ENCODE measurements around the gene ZNF408.

Gene ZNF408

DNA sequence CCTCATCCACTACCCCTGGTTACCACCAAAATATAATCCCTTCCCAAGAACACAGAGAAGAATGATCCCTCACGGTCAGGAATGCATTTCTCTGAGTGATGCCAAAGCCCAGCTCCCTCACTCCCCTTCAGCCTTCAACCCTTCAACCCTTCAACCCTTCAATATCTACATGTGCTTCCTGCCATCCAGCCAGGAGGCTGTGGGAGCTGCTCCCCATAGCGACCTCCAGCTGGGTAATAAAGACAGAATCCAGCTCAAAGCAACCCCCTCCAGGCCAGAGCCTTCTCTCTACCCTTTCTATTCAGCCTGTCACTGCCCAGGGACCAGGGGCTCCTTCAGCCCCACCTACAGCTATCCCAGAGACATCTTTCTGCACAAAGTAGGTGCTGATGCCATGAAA is 3.1 kb upstream of the ZNF408 start:
- TF ChIP-seq, protein P1, sequence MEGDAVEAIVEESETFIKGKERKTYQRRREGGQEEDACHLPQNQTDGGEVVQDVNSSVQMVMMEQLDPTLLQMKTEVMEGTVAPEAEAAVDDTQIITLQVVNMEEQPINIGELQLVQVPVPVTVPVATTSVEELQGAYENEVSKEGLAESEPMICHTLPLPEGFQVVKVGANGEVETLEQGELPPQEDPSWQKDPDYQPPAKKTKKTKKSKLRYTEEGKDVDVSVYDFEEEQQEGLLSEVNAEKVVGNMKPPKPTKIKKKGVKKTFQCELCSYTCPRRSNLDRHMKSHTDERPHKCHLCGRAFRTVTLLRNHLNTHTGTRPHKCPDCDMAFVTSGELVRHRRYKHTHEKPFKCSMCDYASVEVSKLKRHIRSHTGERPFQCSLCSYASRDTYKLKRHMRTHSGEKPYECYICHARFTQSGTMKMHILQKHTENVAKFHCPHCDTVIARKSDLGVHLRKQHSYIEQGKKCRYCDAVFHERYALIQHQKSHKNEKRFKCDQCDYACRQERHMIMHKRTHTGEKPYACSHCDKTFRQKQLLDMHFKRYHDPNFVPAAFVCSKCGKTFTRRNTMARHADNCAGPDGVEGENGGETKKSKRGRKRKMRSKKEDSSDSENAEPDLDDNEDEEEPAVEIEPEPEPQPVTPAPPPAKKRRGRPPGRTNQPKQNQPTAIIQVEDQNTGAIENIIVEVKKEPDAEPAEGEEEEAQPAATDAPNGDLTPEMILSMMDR (IDR thresholded peaks at IDR 0.05; ENCODE audit: insufficient read depth, low read length, poor library complexity, severe bottlenecking), result no peak
- TF ChIP-seq EZH2phosphoT487 (conservative IDR thresholded peaks at IDR 0.05; ENCODE audit: low read length), result no peak
- Histone ChIP-seq H3K4me2 (ENCODE audit: low read depth, low read length, poor library complexity, severe bottlenecking) (no peak overlapping the region), H4K20me1 (ENCODE audit: low read depth, low read length) (no peaks in the 10 kb centered on the region), H3K9ac (ENCODE audit: low read length) (no peak overlapping the region), H3K36me3 (ENCODE audit: low read length) (no peaks in the 10 kb centered on the region), H2AFZ (ENCODE audit: low read depth, low read length, severe bottlenecking) (no peak overlapping the region), H3K4me3 (ENCODE audit: insufficient read depth, low read length, poor library complexity, severe bottlenecking) (no peak overlapping the region), H3K9me2 (replicated peaks; ENCODE audit: insufficient read depth, low read length) (no peaks in the 10 kb centered on the region), H3K27me3 (ENCODE audit: low read length) (no peaks in the 10 kb centered on the region), H3K9me3 (ENCODE audit: insufficient read depth, low read length) (no peaks in the 10 kb centered on the region), H3K79me2 (ENCODE audit: insufficient read depth, low read length) (peaks cover 37% of the 10 kb centered on the region), H3K27ac (ENCODE audit: low read depth, low read length) (no peak overlapping the region), H3F3A (ENCODE audit: insufficient read depth) (no peaks in the 10 kb centered on the region)

DNA sequence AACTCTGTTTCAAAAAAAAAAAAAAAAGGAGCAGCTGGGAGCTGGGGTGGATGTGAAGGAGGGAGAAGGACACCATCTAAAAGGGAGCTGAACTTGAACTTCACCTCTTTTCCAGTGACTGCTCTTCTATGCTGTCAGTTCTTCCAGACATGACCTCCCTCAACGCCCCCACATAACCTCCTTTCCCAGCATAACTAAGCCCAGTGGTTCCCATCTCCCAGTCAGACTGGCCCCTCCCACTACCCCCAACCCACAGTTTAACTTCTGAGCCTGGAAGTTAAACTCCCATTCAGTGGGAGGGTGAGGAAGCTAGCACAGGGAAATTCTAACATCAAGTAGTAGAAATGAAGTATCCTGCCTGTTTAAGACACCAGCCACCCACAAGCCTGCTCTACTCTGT is 2.2 kb upstream of the ZNF408 start:
- Histone ChIP-seq H3K4me3 (ENCODE audit: insufficient read depth, low read length, poor library complexity, severe bottlenecking) (no peak overlapping the region), H3K9ac (ENCODE audit: low read length) (no peak overlapping the region), H3K36me3 (ENCODE audit: low read length) (no peaks in the 10 kb centered on the region), H3K9me3 (ENCODE audit: insufficient read depth, low read length) (no peaks in the 10 kb centered on the region), H3K9me2 (replicated peaks; ENCODE audit: insufficient read depth, low read length) (no peaks in the 10 kb centered on the region), H3K79me2 (ENCODE audit: insufficient read depth, low read length) (peaks cover 38% of the 10 kb centered on the region), H3F3A (ENCODE audit: insufficient read depth) (no peaks in the 10 kb centered on the region), H2AFZ (ENCODE audit: low read depth, low read length, severe bottlenecking) (no peak overlapping the region), H3K27ac (ENCODE audit: low read depth, low read length) (no peak overlapping the region), H4K20me1 (ENCODE audit: low read depth, low read length) (no peaks in the 10 kb centered on the region), H3K27me3 (ENCODE audit: low read length) (no peaks in the 10 kb centered on the region), H3K4me2 (ENCODE audit: low read depth, low read length, poor library complexity, severe bottlenecking) (peak overlapping the region; percentile 30)
- TF ChIP-seq EZH2phosphoT487 (conservative IDR thresholded peaks at IDR 0.05; ENCODE audit: low read length), result no peak
- TF ChIP-seq, protein P1 (IDR thresholded peaks at IDR 0.05; ENCODE audit: insufficient read depth, low read length, poor library complexity, severe bottlenecking), result no peak

GRCh38 chr11:46701078-46701654 is 335 bp downstream of the ZNF408 start:
- Histone ChIP-seq H3K4me2 (ENCODE audit: low read depth, low read length, poor library complexity, severe bottlenecking) (peak overlapping the region; percentile 93), H2AFZ (ENCODE audit: low read depth, low read length, severe bottlenecking) (peak overlapping the region; percentile 100), H3F3A (ENCODE audit: insufficient read depth) (no peaks in the 10 kb centered on the region), H3K9me2 (replicated peaks; ENCODE audit: insufficient read depth, low read length) (no peaks in the 10 kb centered on the region), H3K27me3 (ENCODE audit: low read length) (no peaks in the 10 kb centered on the region), H3K9me3 (ENCODE audit: insufficient read depth, low read length) (no peaks in the 10 kb centered on the region), H4K20me1 (ENCODE audit: low read depth, low read length) (no peaks in the 10 kb centered on the region), H3K79me2 (ENCODE audit: insufficient read depth, low read length) (peaks cover 38% of the 10 kb centered on the region), H3K4me3 (ENCODE audit: insufficient read depth, low read length, poor library complexity, severe bottlenecking) (peak overlapping the region; percentile 99), H3K9ac (ENCODE audit: low read length) (peak overlapping the region; percentile 99), H3K27ac (ENCODE audit: low read depth, low read length) (peak overlapping the region; percentile 78), H3K36me3 (ENCODE audit: low read length) (no peaks in the 10 kb centered on the region)
- TF ChIP-seq EZH2phosphoT487 (conservative IDR thresholded peaks at IDR 0.05; ENCODE audit: low read length), result no peak
- TF ChIP-seq, protein P1 (IDR thresholded peaks at IDR 0.05; ENCODE audit: insufficient read depth, low read length, poor library complexity, severe bottlenecking), result no peak

All from SU-DHL-6 (cell line).